H1 (cell line): Measurements from ENCODE around the gene NPFFR1.

Experiments used
- CTCF ChIP-seq, 3 experiments: IDR thresholded peaks; 1 replicate in 2 of 3; 2 replicates in 1 of 3; pipeline versions ENCODE4 v1.5.1 to v1.6.1; 2011; ENCODE audit warnings: low read length in 3 of 3, mild to moderate bottlenecking in 3 of 3, inconsistent platforms in 2 of 3, low read depth in 1 of 3, moderate library complexity in 1 of 3; ENCODE audit not compliant: insufficient read depth in 1 of 3; ENCODE audit errors: control extremely low read depth in 1 of 3
- POLR2A ChIP-seq, 2 experiments: IDR thresholded peaks; 1 replicate in 1 of 2; 2 replicates in 1 of 2; pipeline ENCODE4 v1.6.1; 2011; ENCODE audit warnings: low read depth in 2 of 2, low read length in 2 of 2, mild to moderate bottlenecking in 2 of 2; ENCODE audit errors: control extremely low read depth in 1 of 2
- POLR2AphosphoS5 ChIP-seq: IDR thresholded peaks from 2 replicates; pipeline ENCODE4 v1.6.1; 2011; ENCODE audit warnings: low read depth, low read length
- TEAD4 ChIP-seq: IDR thresholded peaks from 2 replicates; pipeline ENCODE4 v1.6.1; 2012; ENCODE audit warnings: low read depth, low read length, inconsistent platforms, mixed read lengths

- no peak for TF ChIP-seq TEAD4
- no peak for TF ChIP-seq POLR2AphosphoS5
- TF ChIP-seq CTCF (IDR thresholded peaks at IDR 0.05; ENCODE audit: control extremely low read depth in 1 of 3, insufficient read depth in 1 of 3, low read depth in 1 of 3, low read length in 3 of 3), result no peak
- no peak for TF ChIP-seq POLR2A (IDR thresholded peaks at IDR 0.05; ENCODE audit: control extremely low read depth in 1 of 2, low read depth in 2 of 2, low read length in 2 of 2)
Measured at GRCh38 chr10:70227548-70228320, 56.1 kb downstream of the NPFFR1 start.
